Testis (tissue), 2 donors: ENCODE measurements around the gene CD83.

Experiments used
- CTCF ChIP-seq, 3 experiments: fragments of 450-650 bp in 2 of 3; fragments of 200-600 bp in 1 of 3; sonication (generic) in 1 of 3; IDR thresholded peaks; one replicate each; pipeline ENCODE4 v1.5.1; 2016 to 2019; ENCODE audit warnings: antibody characterized with exemption in 3 of 3, mild to moderate bottlenecking in 2 of 3, moderate library complexity in 1 of 3
- POLR2A ChIP-seq: fragments of 450-650 bp; IDR thresholded peaks from one replicate; pipeline ENCODE4 v1.6.1; 2017; ENCODE audit warnings: antibody characterized with exemption, mild to moderate bottlenecking, moderate library complexity

GRCh38 chr6:14086701-14087100 lies 30.9 kb upstream of the CD83 start:
- TF ChIP-seq CTCF (IDR thresholded peaks at IDR 0.05) (no peak), POLR2A (no peak)
